Stimulated activated memory B cell treated with anti-CD40 and anti-IgM and Interleukin-4, amounts not matched to agents 10 μg/mL and 1 μg/mL and 100 μg/mL, for 72 hours (primary cell): ENCODE results near the gene ETNK1.

Experiments used
- ATAC-seq: fragments of 150-1000 bp; cut with Tn5 transposase; 2 replicates; pipeline ENCODE4 v1.10.0; 2021
- H3K27ac Mint-ChIP-seq: one replicate; pipeline ENCODE4 v1.8.0; 2022; ENCODE audit warnings: mild to moderate bottlenecking, mixed read lengths
- H3K27me3 Mint-ChIP-seq: one replicate; pipeline ENCODE4 v1.8.0; 2022; ENCODE audit warnings: mixed read lengths
- H3K36me3 Mint-ChIP-seq: one replicate; pipeline ENCODE4 v1.8.0; 2022; ENCODE audit warnings: mixed read lengths
- H3K4me1 Mint-ChIP-seq: one replicate; pipeline ENCODE4 v1.8.0; 2022; ENCODE audit warnings: mixed read lengths
- H3K4me3 Mint-ChIP-seq: one replicate; pipeline ENCODE4 v1.8.0; 2022; ENCODE audit warnings: mild to moderate bottlenecking, moderate library complexity, mixed read lengths
- H3K9me3 Mint-ChIP-seq: one replicate; pipeline ENCODE4 v1.8.0; 2022; ENCODE audit warnings: mixed read lengths

ETNK1 gene

GRCh38 chr12:22624548-22624869, 462 bp upstream of the ETNK1 start:
- no peaks in the 10 kb centered on the region for H3K9me3 Mint-ChIP-seq
- ATAC-seq, result no peak
- peak overlapping the region; percentile 98 for H3K4me3 Mint-ChIP-seq
- no peaks in the 10 kb centered on the region for H3K27me3 Mint-ChIP-seq
- peaks cover 36% of the 10 kb centered on the region for H3K4me1 Mint-ChIP-seq
- peak overlapping the region; percentile 88 for H3K27ac Mint-ChIP-seq
- H3K36me3 Mint-ChIP-seq, result no peaks in the 10 kb centered on the region

GRCh38 chr12:22625762-22626294, 857 bp downstream of the ETNK1 start:
- Mint-ChIP-seq H3K4me1 (peaks cover 46% of the 10 kb centered on the region), H3K27me3 (no peaks in the 10 kb centered on the region), H3K9me3 (no peaks in the 10 kb centered on the region), H3K4me3 (peak overlapping the region; percentile 98), H3K27ac (peak overlapping the region; percentile 88), H3K36me3 (no peaks in the 10 kb centered on the region)
- no peak for ATAC-seq

- peaks cover 50% of the 10 kb centered on the region for H3K4me1 Mint-ChIP-seq
- H3K4me3 Mint-ChIP-seq, result peak overlapping the region; percentile 98
- peak; percentile 39 for ATAC-seq
- H3K9me3 Mint-ChIP-seq, result no peaks in the 10 kb centered on the region
- H3K27me3 Mint-ChIP-seq, result no peaks in the 10 kb centered on the region
- peak overlapping the region; percentile 88 for H3K27ac Mint-ChIP-seq
- no peaks in the 10 kb centered on the region for H3K36me3 Mint-ChIP-seq
Observed at GRCh38 chr12:22626406-22626805, 1.4 kb downstream of the ETNK1 start.

- no peaks in the 10 kb centered on the region for H3K36me3 Mint-ChIP-seq
- no peak for ATAC-seq
Observed at GRCh38 chr12:22627371-22627770, 2.4 kb downstream of the ETNK1 start.

DNA sequence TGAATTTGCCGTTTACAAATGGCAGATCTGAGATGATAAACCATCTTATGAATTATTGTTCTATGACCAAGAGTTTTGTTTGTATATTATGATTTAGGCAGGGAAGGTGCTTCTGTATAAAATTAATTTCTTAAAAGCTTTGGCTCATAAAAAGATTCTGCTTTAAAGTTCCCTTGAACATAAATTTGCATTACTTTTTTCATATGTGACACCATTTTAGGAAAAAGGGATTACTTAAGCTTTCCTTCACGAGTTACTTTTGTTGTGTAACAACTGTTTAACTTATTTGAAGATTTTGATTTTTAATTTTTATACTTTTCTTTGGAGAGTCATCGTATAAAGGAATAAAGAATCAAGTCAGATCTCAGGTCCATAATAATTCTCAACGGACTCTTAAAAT, 3.3 kb downstream of the ETNK1 start:
- no peaks in the 10 kb centered on the region for H3K27me3 Mint-ChIP-seq
- peaks cover 3% of the 10 kb centered on the region for H3K36me3 Mint-ChIP-seq
- no peak overlapping the region for H3K27ac Mint-ChIP-seq
- peaks cover 58% of the 10 kb centered on the region for H3K4me1 Mint-ChIP-seq
- H3K4me3 Mint-ChIP-seq, result peak overlapping the region; percentile 34
- no peaks in the 10 kb centered on the region for H3K9me3 Mint-ChIP-seq
- ATAC-seq, result no peak

More at GRCh38 chr12:22627371-22627770, 2.4 kb downstream of the ETNK1 start:
- Mint-ChIP-seq H3K4me1 (peaks cover 54% of the 10 kb centered on the region), H3K27me3 (no peaks in the 10 kb centered on the region), H3K9me3 (no peaks in the 10 kb centered on the region), H3K27ac (no peak overlapping the region), H3K4me3 (peak overlapping the region; percentile 55)

- no peak overlapping the region for H3K27ac Mint-ChIP-seq
- no peaks in the 10 kb centered on the region for H3K9me3 Mint-ChIP-seq
- no peaks in the 10 kb centered on the region for H3K27me3 Mint-ChIP-seq
- H3K4me3 Mint-ChIP-seq, result no peak overlapping the region
- H3K36me3 Mint-ChIP-seq, result peaks cover 21% of the 10 kb centered on the region
- H3K4me1 Mint-ChIP-seq, result peaks cover 59% of the 10 kb centered on the region
- no peak for ATAC-seq
Observed at GRCh38 chr12:22631863-22632463, 7.0 kb downstream of the ETNK1 start.

DNA sequence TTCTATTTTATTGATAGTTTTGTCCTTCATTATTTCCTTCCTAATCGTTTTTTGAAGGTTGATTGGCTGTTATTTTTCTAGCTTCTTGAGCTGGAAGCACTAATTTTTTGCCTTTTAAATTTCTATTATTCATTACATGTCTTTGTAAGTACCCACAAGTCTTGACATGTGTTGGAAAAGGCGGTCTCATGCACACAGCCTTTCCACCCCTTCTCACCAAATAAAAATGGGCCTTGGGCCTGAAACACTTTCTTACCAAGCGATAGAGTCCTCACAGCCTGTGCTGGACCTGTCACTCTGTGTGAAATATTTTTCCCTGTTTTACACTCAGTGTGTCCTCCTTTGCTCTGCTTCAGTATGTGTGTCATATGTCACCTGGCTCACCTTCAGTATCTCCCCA, 9.9 kb downstream of the ETNK1 start:
- Mint-ChIP-seq H3K4me3 (no peak overlapping the region), H3K9me3 (no peaks in the 10 kb centered on the region), H3K27ac (no peak overlapping the region), H3K27me3 (no peaks in the 10 kb centered on the region), H3K36me3 (peaks cover 32% of the 10 kb centered on the region), H3K4me1 (peaks cover 54% of the 10 kb centered on the region)
- no peak for ATAC-seq

DNA sequence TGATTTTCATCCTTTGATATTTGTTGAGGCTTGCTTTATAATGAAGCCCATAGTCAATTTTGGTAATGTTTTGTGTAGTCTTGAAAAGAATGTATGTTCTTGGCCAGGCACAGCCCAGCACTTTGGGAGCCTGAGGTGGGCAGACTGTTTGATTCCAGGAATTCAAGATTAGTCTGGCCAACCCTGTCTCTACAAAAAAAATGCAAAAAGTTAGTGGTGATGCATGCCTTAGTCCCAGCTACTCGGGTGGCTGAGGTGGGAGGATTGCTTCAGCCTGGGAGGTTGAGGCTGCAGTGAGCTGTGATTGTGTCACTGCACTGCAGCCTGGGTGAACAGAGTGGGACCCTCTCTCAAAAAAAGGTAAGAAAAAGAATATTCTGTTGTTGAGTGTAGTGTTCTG, 10.8 kb downstream of the ETNK1 start:
- peaks cover 46% of the 10 kb centered on the region for H3K4me1 Mint-ChIP-seq
- no peaks in the 10 kb centered on the region for H3K27me3 Mint-ChIP-seq
- H3K27ac Mint-ChIP-seq, result no peak overlapping the region
- peaks cover 35% of the 10 kb centered on the region for H3K36me3 Mint-ChIP-seq
- no peaks in the 10 kb centered on the region for H3K9me3 Mint-ChIP-seq
- no peak for ATAC-seq
- no peak overlapping the region for H3K4me3 Mint-ChIP-seq

DNA sequence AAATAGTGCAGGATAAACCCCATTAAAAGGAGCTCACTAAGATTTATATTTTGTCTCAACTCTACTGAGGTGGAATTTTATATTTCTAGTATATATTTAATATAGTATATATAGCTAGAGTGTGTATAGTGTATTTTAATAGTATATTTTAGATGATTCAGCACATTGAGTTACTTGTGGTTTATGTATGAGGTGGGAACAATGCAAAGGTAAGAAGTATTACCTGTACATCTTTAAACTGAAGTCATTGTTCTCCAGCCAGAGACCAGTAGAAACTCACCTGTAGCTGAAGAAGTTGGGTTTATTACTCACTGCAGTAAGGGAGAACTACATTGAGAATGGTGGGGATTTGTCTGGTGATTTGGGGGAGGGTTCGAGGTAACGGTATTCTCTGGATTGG, 15.9 kb downstream of the ETNK1 start:
- Mint-ChIP-seq H3K36me3 (peaks cover 27% of the 10 kb centered on the region), H3K27ac (no peak overlapping the region), H3K4me1 (peaks cover 35% of the 10 kb centered on the region), H3K4me3 (no peak overlapping the region), H3K9me3 (no peaks in the 10 kb centered on the region), H3K27me3 (no peaks in the 10 kb centered on the region)
- no peak for ATAC-seq

DNA sequence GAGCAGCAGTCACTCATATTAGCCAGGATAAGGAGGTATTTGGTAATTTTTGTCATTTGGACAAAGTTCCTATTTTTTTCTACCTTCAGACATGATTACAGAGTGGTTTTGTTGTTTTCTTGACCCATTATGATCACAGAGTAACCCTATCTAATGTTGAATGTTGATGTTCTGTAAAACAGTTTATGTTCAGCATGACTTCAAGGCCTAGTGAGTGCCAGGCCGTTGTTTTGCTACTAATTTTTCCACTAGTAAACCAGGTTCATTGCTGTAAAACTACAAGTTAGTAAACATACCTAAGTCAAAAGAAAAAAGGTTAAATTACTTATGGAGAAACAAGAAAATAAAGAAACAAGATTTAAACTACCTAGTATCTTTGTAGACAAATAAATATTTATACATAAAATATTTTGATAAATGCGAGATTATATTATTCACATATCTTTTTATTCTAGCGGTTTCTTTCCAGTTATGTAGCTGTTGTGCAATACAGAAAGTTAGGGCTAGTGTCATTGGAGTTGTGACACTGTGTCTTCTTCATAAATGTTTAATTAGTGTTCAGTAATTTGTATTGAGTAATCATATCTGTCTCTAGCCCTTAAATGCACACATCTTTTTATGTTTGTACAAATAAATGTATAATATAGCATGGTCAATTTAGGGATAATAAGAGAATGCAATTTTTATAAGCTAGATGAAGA, 16.5 kb downstream of the ETNK1 start:
- no peak for ATAC-seq
- H3K9me3 Mint-ChIP-seq, result no peaks in the 10 kb centered on the region
- H3K36me3 Mint-ChIP-seq, result peaks cover 30% of the 10 kb centered on the region
- no peak overlapping the region for H3K27ac Mint-ChIP-seq
- H3K4me1 Mint-ChIP-seq, result peaks cover 37% of the 10 kb centered on the region
- H3K27me3 Mint-ChIP-seq, result no peaks in the 10 kb centered on the region
- no peak overlapping the region for H3K4me3 Mint-ChIP-seq

GRCh38 chr12:22648668-22649067, 23.7 kb downstream of the ETNK1 start:
- no peak overlapping the region for H3K27ac Mint-ChIP-seq
- ATAC-seq, result no peak
- H3K9me3 Mint-ChIP-seq, result peaks cover 2% of the 10 kb centered on the region
- no peak overlapping the region for H3K4me3 Mint-ChIP-seq
- H3K36me3 Mint-ChIP-seq, result peaks cover 43% of the 10 kb centered on the region
- H3K27me3 Mint-ChIP-seq, result no peaks in the 10 kb centered on the region
- peaks cover 54% of the 10 kb centered on the region for H3K4me1 Mint-ChIP-seq

DNA sequence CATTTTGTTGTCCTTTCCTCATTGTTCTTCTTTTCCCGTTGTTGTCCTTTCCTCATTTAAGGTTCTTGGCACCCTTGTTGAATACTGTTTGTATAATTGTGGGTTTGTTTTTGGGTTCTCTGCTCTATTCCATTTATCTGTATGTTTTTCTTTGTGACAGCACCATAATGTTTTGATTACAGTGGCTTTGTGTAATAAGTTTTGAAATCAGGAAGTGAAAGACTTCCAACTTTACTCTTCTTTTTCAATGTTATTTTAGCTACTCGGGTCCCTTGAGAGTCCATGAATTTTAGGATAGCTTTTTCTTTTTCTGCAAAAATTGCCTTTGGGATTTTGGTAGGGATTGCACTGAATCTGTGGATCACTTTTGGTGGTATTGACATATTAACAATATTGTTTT, 28.1 kb downstream of the ETNK1 start:
- H3K27ac Mint-ChIP-seq, result peak overlapping the region; percentile 7
- peaks cover 40% of the 10 kb centered on the region for H3K36me3 Mint-ChIP-seq
- peaks cover 2% of the 10 kb centered on the region for H3K9me3 Mint-ChIP-seq
- no peaks in the 10 kb centered on the region for H3K27me3 Mint-ChIP-seq
- H3K4me3 Mint-ChIP-seq, result no peak overlapping the region
- H3K4me1 Mint-ChIP-seq, result peaks cover 50% of the 10 kb centered on the region
- ATAC-seq, result no peak

DNA sequence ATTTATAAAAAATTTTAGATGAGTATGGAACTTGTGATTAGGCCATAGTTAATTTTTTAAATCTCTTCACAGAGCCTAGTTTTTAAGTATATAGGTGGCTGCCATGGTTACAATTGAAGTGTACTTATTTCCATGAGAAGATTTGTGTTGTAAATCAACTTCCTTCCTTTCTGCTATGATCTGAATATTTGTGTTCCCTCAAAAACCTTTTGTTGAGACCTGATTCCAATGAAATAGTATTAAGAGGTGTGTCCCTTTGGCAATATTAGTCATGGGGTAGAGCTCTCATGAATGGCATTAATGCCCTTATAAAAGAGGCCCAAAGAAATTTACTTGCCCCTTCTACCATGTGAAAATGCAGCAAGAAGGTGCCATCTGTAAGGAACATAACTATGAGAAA, 28.8 kb downstream of the ETNK1 start:
- H3K27me3 Mint-ChIP-seq, result no peaks in the 10 kb centered on the region
- H3K9me3 Mint-ChIP-seq, result peaks cover 2% of the 10 kb centered on the region
- peaks cover 42% of the 10 kb centered on the region for H3K36me3 Mint-ChIP-seq
- no peak overlapping the region for H3K4me3 Mint-ChIP-seq
- H3K4me1 Mint-ChIP-seq, result peaks cover 49% of the 10 kb centered on the region
- ATAC-seq, result no peak
- no peak overlapping the region for H3K27ac Mint-ChIP-seq

DNA sequence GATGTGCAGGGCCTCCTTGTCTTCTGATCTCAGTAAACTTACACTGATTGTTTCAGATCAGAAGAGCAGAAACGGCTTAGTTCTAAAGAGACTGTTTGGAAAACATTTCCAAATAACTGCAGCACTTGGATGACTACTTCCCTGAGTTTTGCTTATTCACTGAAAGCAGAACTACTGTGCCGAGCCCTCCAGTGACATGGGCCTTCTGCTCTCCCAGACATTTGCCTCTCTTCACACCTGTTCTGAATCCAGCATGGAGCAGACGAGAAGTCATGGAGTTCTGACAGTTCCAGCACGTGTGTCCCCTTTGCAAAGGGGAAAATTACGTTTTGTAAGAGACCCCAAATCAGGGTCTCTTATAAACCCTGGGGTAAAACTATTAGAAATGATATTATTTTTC, 31.4 kb downstream of the ETNK1 start:
- H3K27me3 Mint-ChIP-seq, result no peaks in the 10 kb centered on the region
- peaks cover 34% of the 10 kb centered on the region for H3K4me1 Mint-ChIP-seq
- H3K27ac Mint-ChIP-seq, result no peak overlapping the region
- H3K36me3 Mint-ChIP-seq, result peaks cover 46% of the 10 kb centered on the region
- peaks cover 2% of the 10 kb centered on the region for H3K9me3 Mint-ChIP-seq
- ATAC-seq, result no peak
- no peak overlapping the region for H3K4me3 Mint-ChIP-seq

DNA sequence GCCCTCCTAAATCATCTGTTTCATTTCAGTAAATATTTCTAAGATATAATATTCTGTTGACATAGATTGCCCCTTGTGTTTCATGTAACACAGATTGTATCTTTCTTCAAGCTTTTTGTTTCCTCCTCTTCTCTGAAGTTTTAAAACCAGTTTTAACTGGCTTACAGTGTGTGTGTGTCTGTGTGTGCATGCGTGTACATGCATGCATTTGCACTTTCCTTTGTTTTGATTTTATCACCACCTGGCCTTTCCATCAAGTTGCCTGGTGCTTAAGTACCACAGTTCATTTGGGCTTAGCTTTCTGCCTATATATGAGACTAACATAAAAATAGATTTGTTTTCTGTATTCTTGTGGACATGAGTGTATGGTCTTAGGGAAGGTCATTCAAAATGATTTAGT, 31.9 kb downstream of the ETNK1 start:
- H3K4me1 Mint-ChIP-seq, result peaks cover 31% of the 10 kb centered on the region
- no peaks in the 10 kb centered on the region for H3K27me3 Mint-ChIP-seq
- H3K36me3 Mint-ChIP-seq, result peaks cover 46% of the 10 kb centered on the region
- no peak overlapping the region for H3K4me3 Mint-ChIP-seq
- no peak for ATAC-seq
- no peak overlapping the region for H3K27ac Mint-ChIP-seq
- peaks cover 2% of the 10 kb centered on the region for H3K9me3 Mint-ChIP-seq

DNA sequence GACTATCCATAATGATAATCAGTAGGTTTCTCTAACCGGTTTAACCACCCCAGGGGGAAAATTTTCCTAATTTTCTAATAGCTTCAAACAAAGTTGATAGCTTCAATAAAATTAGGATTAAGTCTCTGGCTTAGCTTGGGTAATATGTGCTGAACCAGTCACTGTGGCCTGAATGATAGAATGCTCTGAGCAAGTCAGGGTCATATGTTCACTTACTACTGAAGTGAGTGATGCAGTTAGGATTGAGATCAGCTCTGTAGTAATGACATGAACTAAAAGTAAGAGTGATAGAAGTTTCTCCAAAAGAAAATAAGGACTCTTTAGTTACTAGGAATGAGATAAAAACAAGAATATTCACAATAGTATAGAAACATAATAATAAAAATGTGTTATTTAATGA, 32.6 kb downstream of the ETNK1 start:
- ATAC-seq, result no peak

More for the DNA sequence above, 32.6 kb downstream of the ETNK1 start:
- Mint-ChIP-seq H3K9me3 (no peaks in the 10 kb centered on the region), H3K4me3 (no peak overlapping the region), H3K4me1 (peaks cover 24% of the 10 kb centered on the region), H3K27ac (peak overlapping the region; percentile 53), H3K27me3 (no peaks in the 10 kb centered on the region), H3K36me3 (peaks cover 39% of the 10 kb centered on the region)
